ENCODE data around the gene NR3C2. TPM values are rescaled to one million over a fixed set of nuclear protein-coding genes. Genes with fewer than 3 reads are reported as not detected.

Gene NR3C2
- total and polyA plus RNA-seq, 2 of the 4 experiments (the other 2 are of a cell fraction), result 1.1 to 2.3 TPM

GRCh38 chr4:148271166-148271565 is 171.0 kb downstream of the NR3C2 start:
- Histone ChIP-seq H2BK20ac (ENCODE audit: low read depth, low read length) (no peak overlapping the region), H2AFZ (replicated peaks; ENCODE audit: low read length, poor library complexity) (no peak overlapping the region), H4K20me1 (ENCODE audit: insufficient read depth, low read length) (no peaks in the 10 kb centered on the region), H3K36me3 (ENCODE audit: control insufficient read depth, insufficient read depth, low read length) (no peaks in the 10 kb centered on the region), H4K8ac (ENCODE audit: low read depth in 2 of 2, low read length in 2 of 2) (no peak overlapping the region), H3K4ac (ENCODE audit: low read depth, low read length) (no peak overlapping the region), H4K5ac (ENCODE audit: low read depth, low read length) (no peak overlapping the region), H3K9me1 (ENCODE audit: insufficient read depth, low read length) (no peaks in the 10 kb centered on the region), H3K9ac (ENCODE audit: low read depth, low read length) (no peak overlapping the region), H3K4me1 (ENCODE audit: control insufficient read depth, insufficient read depth, low read length) (no peaks in the 10 kb centered on the region), H3K56ac (ENCODE audit: extremely low read depth, insufficient read depth, low read length) (no peak overlapping the region), H3K27ac (ENCODE audit: insufficient read depth, low read length) (no peak overlapping the region), H3K14ac (replicated peaks; ENCODE audit: low read depth, low read length) (no peak overlapping the region), H3K18ac (ENCODE audit: low read depth, low read length) (no peak overlapping the region), H4K91ac (ENCODE audit: insufficient read depth, low read depth, low read length) (no peak overlapping the region), H3K27me3 (ENCODE audit: control insufficient read depth, insufficient read depth, low read length) (no peaks in the 10 kb centered on the region), H3K23ac (ENCODE audit: low read depth, low read length) (no peak overlapping the region), H2AK9ac (replicated peaks; ENCODE audit: low read depth, low read length, poor library complexity) (no peak overlapping the region), H3K9me3 (ENCODE audit: control insufficient read depth, insufficient read depth, low read length) (no peaks in the 10 kb centered on the region), H3K4me3 (ENCODE audit: insufficient read depth, low read depth, low read length) (no peak overlapping the region), H3K79me1 (ENCODE audit: low read depth in 1 of 2, low read length in 2 of 2) (no peaks in the 10 kb centered on the region), H2AK5ac (ENCODE audit: low read depth, low read length) (no peak overlapping the region), H2BK15ac (ENCODE audit: low read depth, low read length) (no peak overlapping the region), H2BK5ac (ENCODE audit: low read depth, low read length, poor library complexity, severe bottlenecking) (no peak overlapping the region), H3K4me2 (ENCODE audit: low read depth, low read length) (no peak overlapping the region), H2BK120ac (ENCODE audit: low read depth, low read length) (no peak overlapping the region)
- intact Hi-C loops (cut with micrococcal nuclease), result no loop called here
- in situ Hi-C loops (cut with MboI; ENCODE audit: low sequenced_read_pairs), result no loop called here
- ChIA-PET POLR2A (ENCODE audit: unreplicated experiment) (no interaction called here), CTCF (no interaction called here)
- DNase-seq, result no peak
- no CpG with 5 or more reads among the region's 3 CpGs for WGBS, 2 experiments (ENCODE audit: extremely low coverage in 2 of 2, insufficient read length in 1 of 2)
- TF ChIP-seq BHLHE40 (IDR thresholded peaks at IDR 0.05; ENCODE audit: low read depth, low read length) (no peak), FOS (IDR thresholded peaks at IDR 0.05; ENCODE audit: low read depth, low read length) (no peak), RAD21 (IDR thresholded peaks at IDR 0.05; ENCODE audit: low read length) (no peak), CHD1 (IDR thresholded peaks at IDR 0.05; ENCODE audit: low read depth, low read length) (no peak), MAZ (IDR thresholded peaks at IDR 0.05; ENCODE audit: borderline replicate concordance, low read depth, low read length) (no peak), POLR2A (IDR thresholded peaks at IDR 0.05; ENCODE audit: low read depth, low read length) (no peak), USF2 (IDR thresholded peaks at IDR 0.05; ENCODE audit: low read depth, low read length) (no peak), MAFK (IDR thresholded peaks at IDR 0.05; ENCODE audit: low read depth, low read length) (no peak), MXI1 (IDR thresholded peaks at IDR 0.05; ENCODE audit: borderline replicate concordance, low read depth, low read length) (no peak), CEBPB (IDR thresholded peaks at IDR 0.05; ENCODE audit: low read depth, low read length) (no peak), CTCF (conservative IDR thresholded peaks at IDR 0.05; ENCODE audit: low read depth, low read length) (no peak), ELK1 (IDR thresholded peaks at IDR 0.05; ENCODE audit: borderline replicate concordance, low read depth, low read length) (no peak), RCOR1 (IDR thresholded peaks at IDR 0.05; ENCODE audit: insufficient replicate concordance, low read length) (no peak), SMC3 (IDR thresholded peaks at IDR 0.05; ENCODE audit: low read depth, low read length) (no peak), RFX5 (IDR thresholded peaks at IDR 0.05; ENCODE audit: low read depth, low read length) (no peak), NFE2L2 (IDR thresholded peaks at IDR 0.05; ENCODE audit: low read depth, low read length) (no peak)
- BruUV-seq (replicated peaks), result no TSS peak
- ATAC-seq (ENCODE audit: low read depth), result no peak
- dilution Hi-C loops (cut with HindIII; ENCODE audit: low sequenced_read_pairs, unreplicated experiment), result no loop called here

All from IMR-90 (cell line).